ES-I3 (cell line): ENCODE results near the gene MRGPRG.
"Not testable (repeated sequence)": the region's sequence is repeated elsewhere in the genome, so short reads cannot be mapped to it uniquely, and the experiment has no call there.

Experiments used
- H3K36me3 ChIP-seq: 2 replicates; pipeline ENCODE4 v1.6.1; 2013; ENCODE audit warnings: mild to moderate bottlenecking, low read length, control low read depth, moderate library complexity; ENCODE audit not compliant: insufficient read depth
- H3K4me1 ChIP-seq: 2 replicates; pipeline ENCODE4 v1.6.1; 2013; ENCODE audit warnings: mild to moderate bottlenecking, control low read depth, low read length; ENCODE audit not compliant: insufficient read depth
- H3K9ac ChIP-seq: 2 replicates; pipeline ENCODE4 v1.6.1; 2013; ENCODE audit warnings: low read depth, mild to moderate bottlenecking, low read length, moderate library complexity
- H3K9me3 ChIP-seq: 2 replicates; pipeline ENCODE4 v1.6.1; 2013; ENCODE audit warnings: mild to moderate bottlenecking, low read length, moderate library complexity; ENCODE audit not compliant: control insufficient read depth, insufficient read depth

MRGPRG gene, protein sequence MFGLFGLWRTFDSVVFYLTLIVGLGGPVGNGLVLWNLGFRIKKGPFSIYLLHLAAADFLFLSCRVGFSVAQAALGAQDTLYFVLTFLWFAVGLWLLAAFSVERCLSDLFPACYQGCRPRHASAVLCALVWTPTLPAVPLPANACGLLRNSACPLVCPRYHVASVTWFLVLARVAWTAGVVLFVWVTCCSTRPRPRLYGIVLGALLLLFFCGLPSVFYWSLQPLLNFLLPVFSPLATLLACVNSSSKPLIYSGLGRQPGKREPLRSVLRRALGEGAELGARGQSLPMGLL

DNA sequence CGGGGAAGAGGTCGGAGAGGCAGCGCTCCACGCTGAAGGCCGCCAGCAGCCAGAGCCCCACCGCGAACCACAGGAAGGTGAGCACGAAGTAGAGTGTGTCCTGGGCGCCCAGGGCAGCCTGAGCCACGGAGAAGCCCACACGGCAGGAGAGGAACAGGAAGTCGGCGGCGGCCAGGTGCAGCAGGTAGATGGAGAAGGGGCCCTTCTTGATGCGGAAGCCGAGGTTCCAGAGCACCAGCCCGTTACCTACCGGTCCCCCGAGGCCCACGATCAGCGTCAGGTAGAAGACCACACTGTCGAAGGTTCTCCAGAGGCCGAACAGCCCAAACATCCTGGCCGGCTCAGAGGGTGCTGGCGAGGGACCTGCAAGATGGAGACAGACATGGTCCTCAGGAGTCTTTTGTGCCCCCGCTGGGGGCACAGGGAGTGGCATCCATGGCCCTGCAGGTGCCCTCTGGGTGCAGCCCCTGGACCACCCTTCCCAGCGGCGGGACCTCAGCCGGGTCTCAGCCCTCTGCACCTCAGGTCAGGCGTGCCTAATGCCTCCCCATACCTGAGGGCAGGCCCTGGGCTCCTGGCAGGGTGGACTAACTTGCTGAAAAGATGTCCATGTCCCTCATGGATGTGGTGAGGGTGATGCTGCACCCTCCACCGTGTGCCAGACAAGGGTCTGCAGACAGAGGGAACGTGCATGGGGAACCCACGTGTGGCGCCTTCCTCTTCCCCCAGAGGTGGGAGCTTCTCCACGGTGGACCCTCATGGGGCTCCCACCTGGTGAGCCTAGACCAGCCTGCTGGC, at the start of gene MRGPRG:
TSS of gene MRGPRG (minus strand) at position 331 of the 798 bp plus-strand sequence. CDS start at position 331, 0 bp downstream.
- H3K4me1 ChIP-seq, result peaks cover 6% of the 10 kb centered on the region; the same call in 1 of the 2 replicates
- H3K36me3 ChIP-seq, result no peaks in the 10 kb centered on the region
- H3K9me3 ChIP-seq, result no peaks in the 10 kb centered on the region
- no peak within 1 kb of the TSS for H3K9ac ChIP-seq

DNA sequence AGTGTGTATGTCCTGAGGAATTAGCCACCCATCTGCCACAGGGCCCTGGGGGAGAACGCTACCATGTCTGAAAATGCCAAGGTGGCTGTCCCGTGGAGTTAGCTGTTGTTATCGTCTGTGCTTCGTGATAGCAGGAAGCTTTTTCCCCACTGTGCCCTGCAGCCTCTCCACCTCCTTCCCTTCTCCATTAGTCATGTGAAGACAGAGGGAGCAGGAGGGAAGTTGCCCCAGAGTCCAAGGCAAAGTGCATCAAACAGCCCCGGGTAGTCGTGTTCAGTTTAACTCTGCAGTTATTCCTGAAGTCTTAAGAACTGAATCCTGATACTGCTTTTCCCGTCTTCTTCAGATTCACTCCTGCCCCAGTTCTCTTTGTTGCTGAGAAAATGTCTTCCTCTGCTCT, 43.9 kb upstream of the MRGPRG start:
- H3K4me1 ChIP-seq, H3K9me3 ChIP-seq, H3K36me3 ChIP-seq, H3K9ac ChIP-seq: not testable (repeated sequence)

DNA sequence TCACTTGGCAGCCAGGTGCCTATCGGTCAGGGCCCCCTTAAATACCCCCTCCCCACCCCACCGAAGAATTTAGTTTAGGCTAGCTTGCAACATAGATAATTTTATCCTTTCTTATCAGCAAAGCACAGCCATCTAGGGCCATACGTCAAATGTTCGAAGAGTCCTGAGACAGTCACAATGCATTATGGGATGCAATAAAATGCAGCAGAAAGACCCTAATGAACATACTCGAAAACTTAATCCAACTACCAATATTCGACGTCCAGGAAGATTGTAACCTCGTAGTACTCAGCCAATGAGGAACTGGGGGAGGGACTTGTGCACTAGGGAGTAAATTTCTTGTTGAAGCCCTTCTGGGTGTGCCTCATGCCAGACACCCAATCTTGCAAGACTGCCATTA, 43.2 kb upstream of the MRGPRG start:
- not testable (repeated sequence) for H3K36me3 ChIP-seq, H3K9me3 ChIP-seq, H3K4me1 ChIP-seq, H3K9ac ChIP-seq

- H3K9ac ChIP-seq, H3K9me3 ChIP-seq, H3K36me3 ChIP-seq, H3K4me1 ChIP-seq: not testable (repeated sequence)
These were observed 38.9 kb upstream of the MRGPRG start for GRCh38 chr11:3257509-3257908.

DNA sequence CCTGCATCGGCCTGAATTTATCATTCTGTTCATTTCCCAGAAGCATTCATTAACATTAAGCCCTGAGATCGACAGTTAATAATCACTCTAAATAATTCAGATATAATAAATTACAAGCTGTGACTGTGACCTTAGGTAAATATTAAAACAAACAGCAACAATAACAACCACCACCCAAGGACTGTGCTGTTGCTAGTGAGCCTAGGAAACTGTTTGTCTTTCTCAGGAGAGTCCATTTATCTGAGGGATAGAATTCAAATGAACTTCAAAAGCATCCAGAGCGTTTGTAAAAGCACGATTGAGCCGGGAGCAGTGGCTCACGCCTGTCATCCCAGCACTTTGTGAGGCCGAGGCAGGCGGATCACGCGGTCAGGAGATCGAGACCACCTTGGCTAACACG, 36.6 kb upstream of the MRGPRG start:
- not testable (repeated sequence) for H3K36me3 ChIP-seq, H3K4me1 ChIP-seq, H3K9me3 ChIP-seq, H3K9ac ChIP-seq

DNA sequence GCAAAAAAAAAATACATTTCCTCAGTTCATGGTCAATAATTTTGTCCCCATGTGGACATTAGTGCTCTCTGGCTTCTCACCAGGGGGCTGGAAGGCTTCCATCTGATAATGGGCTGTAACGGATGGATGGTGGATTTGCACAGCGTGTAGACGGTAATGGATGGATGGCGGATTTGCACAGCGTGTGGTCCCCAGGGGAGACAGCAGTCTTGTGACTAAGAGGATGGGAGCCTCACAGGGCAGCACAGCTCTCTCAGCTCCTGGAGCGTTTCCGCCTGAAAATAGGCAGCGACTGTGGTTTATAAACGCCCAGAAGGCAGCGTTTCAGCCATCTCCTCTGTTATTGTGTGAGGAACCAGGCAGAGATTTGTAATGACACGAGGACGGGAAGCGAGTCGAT, 36.2 kb upstream of the MRGPRG start:
- H3K36me3 ChIP-seq, H3K9me3 ChIP-seq, H3K4me1 ChIP-seq, H3K9ac ChIP-seq: not testable (repeated sequence)

DNA sequence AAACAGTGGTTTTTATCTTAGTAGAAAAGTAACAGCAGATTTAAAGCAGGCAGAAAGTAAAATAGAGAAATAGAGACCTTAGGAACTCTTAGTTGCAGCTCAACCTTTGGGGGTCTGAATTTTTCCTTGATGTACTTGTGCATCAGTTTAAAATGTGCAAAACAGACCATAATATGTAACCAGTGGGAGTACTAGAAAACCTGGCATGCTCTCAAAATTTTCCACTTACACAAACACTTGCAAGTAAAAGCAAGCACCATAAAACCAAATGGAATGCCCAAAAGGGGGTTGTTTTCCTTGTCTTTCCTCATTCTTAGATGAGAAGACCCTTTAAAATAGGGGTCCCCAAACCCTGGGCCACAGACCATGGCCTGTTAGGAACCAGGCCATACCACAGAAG, 26.5 kb upstream of the MRGPRG start:
- H3K9me3 ChIP-seq, result peaks cover 16% of the 10 kb centered on the region; the same call in 1 of the 2 replicates
- no peak overlapping the region for H3K9ac ChIP-seq
- H3K36me3 ChIP-seq, result no peaks in the 10 kb centered on the region
- H3K4me1 ChIP-seq, result no peaks in the 10 kb centered on the region

DNA sequence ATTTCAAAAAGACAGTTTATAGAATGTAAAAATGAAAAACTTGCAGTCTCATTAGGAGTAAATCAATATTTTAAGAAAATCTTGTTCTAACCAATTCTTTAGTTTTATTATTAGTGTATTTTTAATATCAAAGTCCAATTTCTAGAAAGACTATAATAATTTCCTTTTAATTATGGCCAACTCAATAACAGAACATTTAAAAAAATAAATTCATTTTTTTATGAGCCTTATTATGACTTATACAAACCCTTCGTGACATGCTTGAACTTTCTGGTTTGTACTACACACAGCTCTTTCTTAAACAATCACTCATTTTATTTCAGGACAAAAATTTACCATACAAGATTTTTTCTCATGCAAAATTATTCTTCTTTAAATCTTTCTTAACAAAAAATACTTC, 25.3 kb upstream of the MRGPRG start:
- Histone ChIP-seq H3K9me3 (peaks cover 16% of the 10 kb centered on the region; the same call in 1 of the 2 replicates), H3K36me3 (no peaks in the 10 kb centered on the region), H3K9ac (no peak overlapping the region), H3K4me1 (no peaks in the 10 kb centered on the region)

DNA sequence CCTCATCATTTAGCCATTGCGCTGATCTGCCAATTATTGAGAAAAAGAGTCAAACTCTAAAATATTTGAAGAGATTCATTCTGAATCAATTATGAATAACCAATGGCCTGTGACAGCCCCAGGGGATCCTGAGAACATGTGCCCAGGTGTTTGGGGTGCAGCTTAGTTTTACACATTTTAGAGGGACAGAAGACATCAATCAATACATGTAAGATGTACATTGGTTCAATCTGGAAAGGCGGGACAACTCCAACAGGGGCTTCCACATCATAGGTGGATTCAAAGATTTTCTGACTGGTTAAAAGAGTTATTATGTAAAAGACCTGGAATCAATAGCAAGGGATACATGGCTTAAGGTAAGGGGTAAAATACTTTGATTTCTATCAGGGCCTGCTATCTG, 18.5 kb upstream of the MRGPRG start:
- Histone ChIP-seq H3K36me3 (no peaks in the 10 kb centered on the region), H3K4me1 (no peaks in the 10 kb centered on the region), H3K9ac (no peak overlapping the region), H3K9me3 (peaks cover 2% of the 10 kb centered on the region)

- Histone ChIP-seq H3K36me3 (no peaks in the 10 kb centered on the region), H3K4me1 (no peaks in the 10 kb centered on the region), H3K9me3 (no peaks in the 10 kb centered on the region; the same call in 1 of the 2 replicates), H3K9ac (no peak overlapping the region)
These were observed 16.2 kb upstream of the MRGPRG start for GRCh38 chr11:3234846-3235245.

DNA sequence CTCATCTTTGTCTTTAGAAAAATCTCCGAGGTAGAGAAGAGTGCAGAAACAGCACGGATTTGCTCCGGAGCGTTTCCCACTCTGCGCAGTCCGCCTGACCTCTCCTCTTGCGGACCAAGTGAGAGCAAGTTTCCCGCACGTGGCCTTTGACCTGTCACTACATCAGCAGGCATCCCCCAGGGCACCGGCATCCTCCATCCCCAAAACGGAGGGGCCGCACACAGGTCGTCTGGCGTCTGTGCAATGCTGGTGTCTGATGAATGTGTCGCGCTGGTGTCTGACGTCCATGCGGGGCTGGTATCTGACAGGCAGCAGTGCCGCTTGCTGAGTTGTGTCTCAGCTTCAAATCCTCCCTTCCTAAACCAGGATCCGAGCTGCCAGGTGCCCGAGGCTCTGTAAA, 14.3 kb upstream of the MRGPRG start:
- H3K36me3 ChIP-seq, result no peaks in the 10 kb centered on the region
- H3K4me1 ChIP-seq, result no peaks in the 10 kb centered on the region
- H3K9ac ChIP-seq, result no peak overlapping the region
- no peaks in the 10 kb centered on the region for H3K9me3 ChIP-seq

DNA sequence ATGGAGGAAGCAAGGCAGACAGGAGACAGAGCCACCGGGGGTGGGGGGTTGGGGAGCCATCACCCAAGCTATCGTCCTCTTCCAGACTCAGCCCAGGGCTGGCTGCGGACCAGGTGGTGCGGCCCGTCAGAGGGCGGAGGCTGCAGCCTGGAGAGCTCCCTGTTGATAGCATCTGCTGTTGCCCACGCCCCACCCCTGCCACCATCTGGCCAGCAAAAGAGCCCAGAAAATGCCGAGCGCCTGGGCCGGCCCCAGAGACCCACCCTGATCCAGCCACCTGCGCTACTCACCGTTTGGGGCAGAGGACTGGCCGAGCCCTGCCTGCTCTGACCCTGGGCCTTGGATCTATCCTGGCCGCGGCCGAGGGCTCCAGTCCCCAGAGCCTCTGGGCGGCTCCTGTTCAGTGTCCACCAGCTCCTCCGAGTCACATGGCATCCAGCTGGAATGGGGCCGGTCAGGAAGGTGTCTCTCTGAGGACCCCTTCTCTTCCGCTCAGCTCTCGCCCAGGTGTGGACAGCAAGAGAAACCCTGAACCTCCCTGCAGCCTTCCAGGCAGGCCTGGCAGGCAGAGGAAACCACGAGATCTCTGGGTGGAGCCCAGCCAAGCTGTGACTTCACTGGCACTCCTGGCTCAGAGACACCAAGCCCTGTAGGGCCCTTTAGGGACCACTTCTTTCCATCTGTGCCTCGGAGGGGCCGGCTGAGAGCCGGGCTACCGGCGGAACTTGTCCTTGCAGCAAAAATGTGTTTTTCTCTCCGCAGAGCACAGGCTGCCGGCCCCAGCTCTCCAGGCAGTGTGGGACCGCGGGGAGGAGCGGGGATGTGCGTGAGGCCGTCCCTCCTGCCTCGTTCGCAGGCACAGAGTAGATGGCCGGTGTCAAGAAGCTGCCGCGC, 13.5 kb upstream of the MRGPRG start, which contains the start of gene MRGPRE:
TSS of gene MRGPRE (minus strand) at position 567 of the 894 bp plus-strand sequence. CDS start 3,618 bp downstream, outside the sequence.
- no peak within 1 kb of the TSS for H3K9ac ChIP-seq
- no peaks in the 10 kb centered on the region for H3K9me3 ChIP-seq
- H3K36me3 ChIP-seq, result no peaks in the 10 kb centered on the region
- no peaks in the 10 kb centered on the region for H3K4me1 ChIP-seq

DNA sequence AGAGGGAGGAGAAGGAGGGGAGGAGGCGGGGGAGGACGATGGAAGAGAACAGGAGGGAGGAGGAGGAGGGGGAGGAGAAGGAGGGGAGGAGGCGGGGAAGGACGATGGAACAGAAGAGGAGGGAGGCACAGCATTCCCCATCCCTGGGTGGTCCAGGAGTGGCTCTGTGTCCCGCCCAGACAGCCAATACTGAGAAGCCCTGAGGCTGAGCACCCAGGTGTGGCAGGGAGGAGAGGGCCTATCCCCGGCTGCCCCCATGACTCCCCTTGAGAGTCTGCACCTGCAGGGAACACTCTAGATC, 12.9 kb upstream of the MRGPRG start:
- H3K9me3 ChIP-seq, result no peaks in the 10 kb centered on the region
- H3K9ac ChIP-seq, result no peak overlapping the region
- H3K36me3 ChIP-seq, result no peaks in the 10 kb centered on the region
- H3K4me1 ChIP-seq, result no peaks in the 10 kb centered on the region

- H3K9me3 ChIP-seq, result no peaks in the 10 kb centered on the region
- H3K4me1 ChIP-seq, result no peaks in the 10 kb centered on the region
- H3K9ac ChIP-seq, result no peak overlapping the region
- no peaks in the 10 kb centered on the region for H3K36me3 ChIP-seq
These were observed 12.3 kb upstream of the MRGPRG start for GRCh38 chr11:3230636-3231549.
